WTC11 (cell line): Measurements from ENCODE around the gene BHMT2. TPM values are rescaled to one million over a fixed set of nuclear protein-coding genes. Genes with fewer than 3 reads are reported as not detected.
A peak's percentile ranks its signal among the peaks of the same experiment; 100 is the strongest.

Experiments used
- ATAC-seq: fragments of 200-7000 bp; cut with Tn5 transposase; 2 replicates; pipeline ENCODE4 v1.10.0; 2021; ENCODE audit warnings: mild to moderate bottlenecking, moderate library complexity
- CTCF ChIA-PET: fragments of 300-600 bp; sonication (Branson Sonifier 250); formaldehyde crosslinking; loops from one replicate; lab custom pipeline; 2021; ENCODE audit warnings: antibody characterized with exemption; lab: Charles Lee
- POLR2A ChIA-PET: fragments of 350-600 bp; sonication (Branson Sonifier 250); formaldehyde crosslinking; loops from one replicate; lab custom pipeline; 2021; ENCODE audit warnings: antibody characterized with exemption; lab: Charles Lee
- DNase-seq: peaks from one replicate; pipeline ENCODE4 v3.0.0; 2021; ENCODE audit warnings: low spot score
- H3K27ac Mint-ChIP-seq: 2 replicates; pipeline ENCODE4 v1.8.0; 2021; ENCODE audit warnings: mixed read lengths
- H3K27me3 Mint-ChIP-seq: 2 replicates; pipeline ENCODE4 v1.8.0; 2021; ENCODE audit warnings: low read depth, mild to moderate bottlenecking, moderate library complexity, mixed read lengths
- H3K36me3 Mint-ChIP-seq: 2 replicates; pipeline ENCODE4 v1.8.0; 2021; ENCODE audit warnings: mixed read lengths
- H3K4me1 Mint-ChIP-seq: 2 replicates; pipeline ENCODE4 v1.8.0; 2022; ENCODE audit warnings: mixed read lengths
- H3K4me3 Mint-ChIP-seq: 2 replicates; pipeline ENCODE4 v1.8.0; 2021; ENCODE audit warnings: mild to moderate bottlenecking, moderate library complexity, mixed read lengths
- H3K9me3 Mint-ChIP-seq: 2 replicates; pipeline ENCODE4 v1.8.0; 2021; ENCODE audit warnings: mixed read lengths
- ATF2 ChIP-seq: sonication (generic); formaldehyde crosslinking; IDR thresholded peaks from 2 replicates; pipeline ENCODE4 v1.8.1; 2022; ENCODE audit warnings: low read depth, missing genetic modification reagents, borderline replicate concordance
- CBFB ChIP-seq: sonication (generic); formaldehyde crosslinking; IDR thresholded peaks from 2 replicates; pipeline ENCODE4 v1.8.1; 2022; ENCODE audit warnings: mild to moderate bottlenecking, low read depth, missing genetic modification reagents
- CREB1 ChIP-seq: sonication (generic); formaldehyde crosslinking; IDR thresholded peaks from 2 replicates; pipeline ENCODE4 v1.8.0; 2023; ENCODE audit warnings: mild to moderate bottlenecking, missing genetic modification reagents
- CTCF ChIP-seq: fragments of 200-600 bp; IDR thresholded peaks from 2 replicates; pipeline ENCODE4 v1.8.0; 2022; ENCODE audit warnings: antibody characterized with exemption
- FOXJ3 ChIP-seq: sonication (generic); formaldehyde crosslinking; IDR thresholded peaks from 2 replicates; pipeline ENCODE4 v1.9.0; 2021; ENCODE audit warnings: missing genetic modification reagents, mild to moderate bottlenecking, borderline replicate concordance
- IRF2 ChIP-seq: sonication (generic); formaldehyde crosslinking; IDR thresholded peaks from 2 replicates; pipeline ENCODE4 v1.8.0; 2022; ENCODE audit warnings: low read depth, missing genetic modification reagents, borderline replicate concordance
- JAZF1 ChIP-seq: fragments of 250-450 bp; sonication (Bioruptor Pico); IDR thresholded peaks from 2 replicates; pipeline ENCODE4 v1.9.0; 2021; ENCODE audit warnings: moderate library complexity, mild to moderate bottlenecking, inconsistent platforms
- JUN ChIP-seq: sonication (generic); formaldehyde crosslinking; IDR thresholded peaks from 2 replicates; pipeline ENCODE4 v1.8.0; 2023; ENCODE audit warnings: mild to moderate bottlenecking, missing genetic modification reagents
- KAT7 ChIP-seq: sonication (generic); formaldehyde crosslinking; IDR thresholded peaks from 2 replicates; pipeline ENCODE4 v1.8.1; 2023; ENCODE audit warnings: missing genetic modification reagents, mild to moderate bottlenecking, borderline replicate concordance
- MXD4 ChIP-seq: fragments of 250-450 bp; sonication (Bioruptor Pico); IDR thresholded peaks from 2 replicates; pipeline ENCODE4 v1.8.0; 2021; ENCODE audit warnings: mild to moderate bottlenecking, moderate library complexity, borderline replicate concordance
- MYBL2 ChIP-seq: sonication (generic); formaldehyde crosslinking; IDR thresholded peaks from 2 replicates; pipeline ENCODE4 v1.8.1; 2023; ENCODE audit warnings: mild to moderate bottlenecking, moderate library complexity, missing genetic modification reagents
- PRDM15 ChIP-seq: sonication (generic); formaldehyde crosslinking; IDR thresholded peaks from 2 replicates; pipeline ENCODE4 v1.8.0; 2022; ENCODE audit warnings: missing genetic modification reagents
- PRRX2 ChIP-seq: fragments of 250-450 bp; sonication (Bioruptor Pico); IDR thresholded peaks from 2 replicates; pipeline ENCODE4 v1.8.0; 2021; ENCODE audit warnings: mild to moderate bottlenecking
- ZNF263 ChIP-seq: sonication (generic); formaldehyde crosslinking; IDR thresholded peaks from 2 replicates; pipeline ENCODE4 v1.8.1; 2022; ENCODE audit warnings: low read depth, mild to moderate bottlenecking, moderate library complexity, missing genetic modification reagents
- total RNA-seq: library from RNA; stranded (reverse); gene quantifications from 3 replicates; pipeline ENCODE4 v1.2.3, GENCODE V29; 2021
- TF ChIP-seq, protein P1 (sequence below): sonication (generic); formaldehyde crosslinking; IDR thresholded peaks from 2 replicates; pipeline ENCODE4 v1.8.1; 2023; ENCODE audit warnings: mild to moderate bottlenecking, missing genetic modification reagents, moderate library complexity
- TF ChIP-seq, protein P2 (sequence below): fragments of 250-450 bp; sonication (Bioruptor Pico); IDR thresholded peaks from 2 replicates; pipeline ENCODE4 v2.1.2; 2022; ENCODE audit warnings: mild to moderate bottlenecking, moderate library complexity

Gene BHMT2
- total RNA-seq, 1 experiment from 2014 or later, result 0.11 TPM

- H3K4me1 Mint-ChIP-seq, result peaks cover 23% of the 10 kb centered on the region
- no peaks in the 10 kb centered on the region for H3K36me3 Mint-ChIP-seq
- ATAC-seq (no peak; the same call in 1 of the 2 replicates), DNase-seq (no peak)
- ChIA-PET CTCF (interaction anchor here (0.6 to 6.3 kb wide), 65 partner anchors 9 to 1635 kb away, joined by 3 to 358 read pairs (median 5); partner anchors contain the start of genes ARSB, BHMT, BHMT2 and HOMER1), POLR2A (no interaction called here)
- H3K27me3 Mint-ChIP-seq, result no peaks in the 10 kb centered on the region
- peak overlapping the region; percentile 73 for H3K4me3 Mint-ChIP-seq
- H3K9me3 Mint-ChIP-seq, result no peaks in the 10 kb centered on the region
- no peak overlapping the region for H3K27ac Mint-ChIP-seq
- peak; percentile 35 for TF ChIP-seq CTCF
- TF ChIP-seq, protein P1, sequence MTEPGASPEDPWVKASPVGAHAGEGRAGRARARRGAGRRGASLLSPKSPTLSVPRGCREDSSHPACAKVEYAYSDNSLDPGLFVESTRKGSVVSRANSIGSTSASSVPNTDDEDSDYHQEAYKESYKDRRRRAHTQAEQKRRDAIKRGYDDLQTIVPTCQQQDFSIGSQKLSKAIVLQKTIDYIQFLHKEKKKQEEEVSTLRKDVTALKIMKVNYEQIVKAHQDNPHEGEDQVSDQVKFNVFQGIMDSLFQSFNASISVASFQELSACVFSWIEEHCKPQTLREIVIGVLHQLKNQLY, result no peak
These were observed 63.6 kb downstream of the BHMT2 start for GRCh38 chr5:79133121-79133656.

GRCh38 chr5:79133657-79134451 lies 64.3 kb downstream of the BHMT2 start:
- H3K9me3 Mint-ChIP-seq, result no peaks in the 10 kb centered on the region
- POLR2A ChIA-PET, result no interaction called here
- peak; percentile 79 for ATAC-seq
- H3K4me3 Mint-ChIP-seq, result peak overlapping the region; percentile 73
- DNase-seq, result peak; percentile 76
- CTCF ChIA-PET, result interaction anchor here (0.6 to 6.3 kb wide), 43 partner anchors 9 to 957 kb away, joined by 3 to 358 read pairs (median 5); partner anchors contain the start of genes ARSB, BHMT, BHMT2 and HOMER1
- H3K27me3 Mint-ChIP-seq, result no peaks in the 10 kb centered on the region
- TF ChIP-seq KAT7 (CRISPR knock-in tag) (no peak), MXD4 (CRISPR knock-in tag) (no peak), CTCF (peak; percentile 24; the same call in 1 of the 2 replicates)
- H3K36me3 Mint-ChIP-seq, result no peaks in the 10 kb centered on the region
- peak overlapping the region; percentile 94 for H3K27ac Mint-ChIP-seq
- H3K4me1 Mint-ChIP-seq, result peaks cover 23% of the 10 kb centered on the region

- Mint-ChIP-seq H3K4me3 (no peak overlapping the region), H3K4me1 (peaks cover 21% of the 10 kb centered on the region), H3K36me3 (peaks cover 8% of the 10 kb centered on the region), H3K9me3 (peaks cover 13% of the 10 kb centered on the region), H3K27me3 (no peaks in the 10 kb centered on the region; the same call in 1 of the 2 replicates), H3K27ac (no peak overlapping the region)
- no peak for ATAC-seq
- no peak for DNase-seq
- no peak for TF ChIP-seq CREB1
- no peak for TF ChIP-seq PRRX2 (CRISPR knock-in tag)
- no peak for TF ChIP-seq MYBL2
- TF ChIP-seq FOXJ3 (CRISPR knock-in tag), result no peak
- TF ChIP-seq JAZF1 (CRISPR knock-in tag), result no peak
- TF ChIP-seq ZNF263, result no peak
- no peak for TF ChIP-seq IRF2 (CRISPR knock-in tag)
- TF ChIP-seq JUN (CRISPR knock-in tag), result no peak
- no peak for TF ChIP-seq ATF2 (CRISPR knock-in tag)
- no peak for TF ChIP-seq CBFB (CRISPR knock-in tag)
- TF ChIP-seq PRDM15 (CRISPR knock-in tag), result no peak
- TF ChIP-seq, protein P2, sequence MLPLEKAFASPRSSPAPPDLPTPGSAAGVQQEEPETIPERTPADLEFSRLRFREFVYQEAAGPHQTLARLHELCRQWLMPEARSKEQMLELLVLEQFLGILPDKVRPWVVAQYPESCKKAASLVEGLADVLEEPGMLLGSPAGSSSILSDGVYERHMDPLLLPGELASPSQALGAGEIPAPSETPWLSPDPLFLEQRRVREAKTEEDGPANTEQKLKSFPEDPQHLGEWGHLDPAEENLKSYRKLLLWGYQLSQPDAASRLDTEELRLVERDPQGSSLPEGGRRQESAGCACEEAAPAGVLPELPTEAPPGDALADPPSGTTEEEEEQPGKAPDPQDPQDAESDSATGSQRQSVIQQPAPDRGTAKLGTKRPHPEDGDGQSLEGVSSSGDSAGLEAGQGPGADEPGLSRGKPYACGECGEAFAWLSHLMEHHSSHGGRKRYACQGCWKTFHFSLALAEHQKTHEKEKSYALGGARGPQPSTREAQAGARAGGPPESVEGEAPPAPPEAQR (CRISPR knock-in tag), result no peak
- CTCF ChIA-PET, result interaction anchor here (6.3 kb wide), 1 partner anchor 113 kb away, joined by 358 read pairs; no protein-coding TSS in a partner anchor
- POLR2A ChIA-PET, result no interaction called here
These were observed 66.4 kb downstream of the BHMT2 start for GRCh38 chr5:79135790-79136553.
